Measurements from ENCODE around the gene SNAP25.

SNAP25 gene

GRCh38 chr20:10304471-10305046 lies 85.9 kb downstream of the SNAP25 start:
- DNase-seq (ENCODE audit: low spot score): no peak

GRCh38 chr20:10306440-10307358 lies 88.1 kb downstream of the SNAP25 start:
- peak; percentile 56 for DNase-seq (ENCODE audit: low spot score)

GRCh38 chr20:10307359-10307735 lies 88.7 kb downstream of the SNAP25 start:
- no peak for DNase-seq (ENCODE audit: low spot score)

- no peak for DNase-seq (ENCODE audit: low spot score)
Measured at GRCh38 chr20:10308652-10309051, 90.0 kb downstream of the SNAP25 start.

DNA sequence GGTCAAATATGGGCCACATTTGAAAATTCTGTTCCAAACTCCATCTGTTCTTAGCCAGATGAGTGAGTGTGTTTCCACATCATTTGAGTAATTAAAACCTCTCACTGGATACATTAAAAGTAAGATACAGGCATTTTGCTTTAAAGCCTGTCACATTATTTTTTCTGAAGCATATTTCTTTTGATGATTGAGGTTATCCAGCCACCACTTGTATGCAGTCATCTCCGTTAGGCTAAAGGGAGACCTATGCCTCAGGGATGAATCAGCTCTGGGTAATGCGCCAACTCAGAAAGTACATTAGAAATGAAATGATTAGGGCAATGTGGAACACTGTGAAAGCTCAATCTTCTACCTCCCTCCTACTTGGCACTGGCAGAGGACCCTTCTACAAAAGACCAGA lies 90.7 kb downstream of the SNAP25 start:
- DNase-seq (ENCODE audit: low spot score): peak; percentile 64

DNA sequence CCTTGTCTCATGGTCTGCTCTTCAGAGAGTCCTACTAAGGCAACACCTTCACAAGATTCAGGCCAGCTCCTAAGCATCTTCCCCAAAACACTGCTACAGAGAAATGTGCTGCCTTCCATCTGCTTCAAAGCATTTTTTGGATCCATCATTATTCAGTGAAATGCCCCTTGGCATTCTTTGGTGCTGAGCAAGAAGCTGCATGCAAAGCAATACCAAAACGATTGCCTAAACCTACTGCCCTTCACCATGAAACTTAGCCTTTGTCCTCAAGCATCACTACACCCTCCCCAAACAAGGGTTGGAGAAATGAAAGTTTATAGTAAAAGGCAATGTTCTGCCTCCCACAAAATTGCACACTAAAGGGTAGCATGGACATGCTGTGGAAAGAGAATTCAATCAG lies 93.5 kb downstream of the SNAP25 start:
- no peak for DNase-seq (ENCODE audit: low spot score)

DNA sequence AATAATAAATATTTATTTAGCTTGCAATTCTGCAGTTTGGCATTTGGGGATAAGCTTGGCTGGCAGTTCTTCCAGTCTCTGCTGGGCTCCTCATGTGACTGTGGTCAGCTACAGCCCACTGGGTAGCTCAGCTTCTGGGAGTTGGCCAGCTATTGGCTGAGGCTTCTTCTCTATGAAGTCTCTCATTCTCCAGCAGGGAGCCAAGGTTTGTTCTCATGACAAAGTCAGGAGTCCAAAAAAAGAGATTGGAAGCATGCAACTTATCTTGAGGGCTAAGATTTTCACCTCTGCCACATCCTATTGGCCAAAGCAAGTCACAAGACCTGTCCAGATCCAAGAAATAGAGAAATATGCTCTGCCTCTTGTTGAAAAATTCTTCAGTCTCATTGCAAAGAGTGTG lies 94.6 kb downstream of the SNAP25 start:
- no peak for DNase-seq (ENCODE audit: low spot score)

- no peak for DNase-seq (ENCODE audit: low spot score)
Measured at GRCh38 chr20:10313701-10314100, 95.1 kb downstream of the SNAP25 start.

GRCh38 chr20:10314198-10314597 lies 95.6 kb downstream of the SNAP25 start:
- no peak for DNase-seq (ENCODE audit: low spot score)

- DNase-seq (ENCODE audit: low spot score): no peak
Measured at GRCh38 chr20:10315138-10315537, 96.5 kb downstream of the SNAP25 start.

- DNase-seq (ENCODE audit: low spot score): no peak
Measured at GRCh38 chr20:10316582-10316981, 98.0 kb downstream of the SNAP25 start.

DNA sequence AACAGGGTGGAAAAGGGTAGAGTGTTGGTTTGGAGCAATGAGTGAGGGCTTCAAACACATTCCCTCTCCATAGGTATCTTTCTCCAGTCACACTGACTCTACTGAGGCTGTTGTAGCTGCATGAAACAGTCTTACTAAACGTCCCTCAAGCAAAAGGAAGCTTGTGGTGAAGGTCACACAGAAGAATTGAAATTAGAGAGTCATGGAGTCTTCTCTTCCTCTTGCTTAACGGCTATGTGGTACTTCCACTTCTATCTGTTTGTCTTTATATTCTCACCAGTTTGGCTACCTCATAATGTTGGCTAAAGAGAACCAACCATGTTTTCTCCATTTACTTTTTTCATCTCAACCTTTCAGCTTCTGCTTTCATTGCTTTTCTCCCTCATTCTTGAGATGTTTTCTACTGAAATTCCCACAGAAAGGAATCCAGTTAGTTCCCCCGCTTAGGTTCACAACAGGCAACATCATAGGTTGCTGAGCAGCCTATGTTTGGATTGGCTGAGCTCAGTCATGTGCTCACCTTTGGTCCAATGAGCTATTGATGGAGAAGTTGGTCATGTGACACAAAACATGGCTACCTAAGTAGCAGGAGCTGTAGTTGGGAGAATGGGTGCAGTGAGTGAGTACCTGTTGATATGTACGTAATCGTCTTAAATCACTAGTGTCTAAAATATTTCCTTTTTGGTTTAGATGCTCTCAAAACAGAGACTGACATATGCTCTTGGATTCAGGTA lies 99.8 kb downstream of the SNAP25 start:
- no peak for DNase-seq (ENCODE audit: low spot score)

- no peak for DNase-seq (ENCODE audit: low spot score)
Measured at GRCh38 chr20:10319855-10320254, 101.2 kb downstream of the SNAP25 start.

DNA sequence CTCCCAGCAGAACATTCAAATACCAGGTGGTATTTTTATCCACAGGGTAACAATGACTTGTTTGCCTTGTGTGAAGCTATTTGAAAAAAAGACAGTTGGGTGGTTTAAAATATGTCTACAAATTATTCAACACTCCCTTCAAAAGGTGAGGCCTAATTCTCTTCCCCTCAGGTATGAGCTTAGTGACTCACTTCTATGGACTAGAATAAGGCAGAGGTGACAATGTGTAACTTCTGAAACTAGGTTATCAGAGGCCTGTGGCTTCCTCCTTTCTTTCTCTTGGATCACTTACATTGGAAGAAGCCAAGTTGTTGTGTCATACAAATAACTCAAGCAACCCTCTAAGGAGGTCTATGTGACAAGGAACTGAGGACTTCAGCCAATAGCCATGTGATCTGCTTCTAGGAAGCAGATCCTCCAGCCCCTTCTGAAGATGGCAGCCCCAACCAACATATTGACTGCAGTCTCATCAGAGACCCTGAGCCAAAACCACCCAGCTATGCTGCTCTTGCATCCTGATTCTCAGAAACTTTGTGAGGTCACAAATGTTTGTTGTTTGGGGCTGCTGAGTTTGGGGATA lies 102.6 kb downstream of the SNAP25 start:
- DNase-seq (ENCODE audit: low spot score): no peak

DNA sequence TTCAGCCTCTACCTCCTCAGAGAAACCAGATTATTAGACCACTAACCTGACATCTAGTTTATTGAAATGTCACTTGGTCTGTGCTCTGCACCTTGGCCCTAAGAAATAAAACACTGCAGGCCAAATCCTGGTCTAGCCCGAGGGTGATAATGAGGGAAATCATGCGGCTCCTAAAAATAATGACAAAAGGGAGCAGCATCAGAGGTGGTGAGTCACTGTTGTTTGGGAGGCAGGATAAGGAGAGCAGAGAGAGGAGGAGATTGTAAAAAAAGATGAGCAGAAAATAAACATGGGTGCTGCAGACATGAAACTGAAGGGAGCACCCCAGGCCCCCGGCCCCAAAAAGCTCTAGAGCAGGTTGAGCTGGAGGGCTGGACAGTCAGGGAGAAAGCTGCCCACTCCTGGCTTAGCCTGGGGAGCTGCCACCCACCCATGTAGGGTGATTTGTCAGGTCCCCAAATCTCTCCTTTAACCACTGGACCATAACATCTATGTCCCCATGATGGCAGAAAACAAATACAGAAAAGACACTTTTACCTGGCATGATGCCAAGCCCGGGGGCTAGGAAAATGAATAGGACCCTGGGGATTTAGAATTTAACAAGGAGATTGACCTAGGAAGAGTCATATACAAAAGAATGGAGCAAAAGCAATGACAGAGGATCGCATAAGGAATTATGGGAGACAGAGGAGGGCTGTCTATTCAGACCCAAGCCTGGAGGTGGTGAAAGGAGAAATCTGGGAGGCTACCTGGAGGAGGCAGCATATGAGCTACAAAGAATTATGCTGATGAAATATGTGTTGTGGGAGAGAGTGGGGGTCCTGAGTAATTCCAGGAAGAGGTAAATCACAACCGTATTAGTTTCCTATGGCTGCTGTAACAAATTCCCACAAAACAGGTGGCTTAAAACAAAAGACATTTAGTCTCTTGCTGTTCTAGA lies 103.7 kb downstream of the SNAP25 start:
- DNase-seq (ENCODE audit: low spot score): peak; percentile 37

DNA sequence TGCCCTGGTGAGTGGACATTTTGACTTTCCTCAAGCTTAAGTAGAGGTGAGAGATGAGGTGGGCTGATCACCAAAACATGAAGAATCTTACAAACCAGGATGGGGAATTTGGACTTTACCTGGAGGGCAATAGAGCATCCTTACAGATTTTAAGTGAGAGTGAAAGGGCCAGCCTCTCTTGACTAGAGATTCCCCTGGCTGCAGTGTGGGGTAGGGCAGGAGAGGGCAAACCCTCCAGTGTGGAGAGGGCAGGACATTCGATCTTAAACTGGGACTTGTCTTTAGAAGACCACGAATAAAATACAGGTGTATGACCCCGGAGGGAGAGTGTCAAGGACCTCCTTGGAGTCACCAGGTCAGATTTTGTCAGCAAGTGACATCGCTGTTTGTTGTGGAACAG lies 105.1 kb downstream of the SNAP25 start:
- DNase-seq (ENCODE audit: low spot score): no peak

DNA sequence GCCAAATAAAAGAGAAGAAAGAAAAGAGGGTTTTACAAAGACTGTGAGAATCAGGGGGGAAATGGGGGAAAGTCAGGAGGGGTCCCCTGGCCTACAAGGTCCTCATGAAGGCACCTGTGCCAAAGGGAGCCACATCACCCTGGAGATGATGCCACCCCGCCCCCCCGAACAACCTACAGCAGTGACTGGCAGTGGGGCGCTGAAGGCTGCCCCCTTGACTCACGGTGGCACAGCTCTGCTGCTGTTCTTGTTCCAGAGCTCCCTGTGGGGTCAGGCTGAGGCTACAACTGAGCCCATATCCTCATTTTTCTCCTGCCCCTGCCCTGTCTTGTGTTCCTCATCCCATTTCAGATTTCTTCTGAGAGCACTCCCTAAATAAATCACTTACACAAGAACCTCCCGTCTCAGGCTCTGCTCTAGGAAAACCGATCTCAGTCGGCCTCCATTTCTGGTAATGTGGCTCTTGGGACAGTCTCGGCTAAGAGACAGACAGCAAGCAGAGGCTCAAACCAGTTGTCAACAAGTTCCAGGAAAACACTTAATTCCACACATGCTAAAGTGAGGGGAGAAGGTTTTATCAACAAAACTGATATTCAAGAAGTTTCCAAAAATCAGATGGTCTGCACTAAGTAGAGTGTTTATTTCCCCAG lies 105.7 kb downstream of the SNAP25 start:
- no peak for DNase-seq (ENCODE audit: low spot score)

DNA sequence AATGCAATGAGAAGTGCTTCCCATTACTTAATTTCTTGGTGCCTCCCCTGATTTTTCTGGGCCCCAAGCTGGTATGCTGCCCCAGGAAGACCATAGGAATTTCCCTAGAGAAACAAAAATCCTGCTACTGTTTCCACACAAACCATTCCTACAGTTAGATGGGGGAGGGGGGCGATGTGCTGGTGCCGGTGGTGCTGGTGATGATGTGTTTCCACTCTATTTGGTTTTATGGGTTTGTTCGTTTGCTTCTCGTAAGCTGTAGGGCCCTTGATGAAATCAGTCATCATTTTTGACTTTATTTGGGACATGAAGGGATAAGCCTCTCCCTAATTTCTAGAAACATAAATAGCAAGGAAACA lies 110.2 kb downstream of the SNAP25 start:
- no peak for DNase-seq (ENCODE audit: low spot score)

DNA sequence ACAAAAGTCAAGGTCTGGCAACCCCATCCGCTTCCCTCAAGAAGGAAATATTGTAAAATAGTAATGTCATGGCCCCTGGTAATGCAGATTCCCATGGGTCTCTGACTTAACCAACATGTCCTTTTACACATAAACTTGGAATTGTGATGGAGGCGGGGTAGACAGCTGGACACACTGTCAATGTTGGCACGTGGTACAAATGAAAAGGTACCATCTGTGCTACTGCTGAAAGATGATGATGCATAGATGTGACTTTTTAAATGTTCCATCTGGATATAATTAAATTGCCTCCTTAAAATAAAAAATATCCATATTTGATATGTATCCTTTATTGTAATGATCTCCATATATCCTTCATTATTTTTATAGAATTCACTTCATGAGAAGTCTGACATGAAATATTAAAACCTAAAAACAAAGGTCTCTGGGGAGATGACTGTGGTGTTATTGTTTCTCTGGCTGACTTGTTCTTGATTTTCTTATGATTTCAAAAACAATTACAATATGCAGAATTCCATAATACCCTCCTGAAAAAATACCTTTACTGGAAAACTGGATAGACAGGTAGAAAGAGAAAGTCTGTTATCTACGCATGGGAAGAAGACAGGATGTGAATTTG lies 110.9 kb downstream of the SNAP25 start:
- DNase-seq (ENCODE audit: low spot score): no peak

GRCh38 chr20:10330071-10330470 lies 111.4 kb downstream of the SNAP25 start:
- no peak for DNase-seq (ENCODE audit: low spot score)

All from AG20443 (cell line).